ENCODE data around the gene KIF19.

GRCh38 chr17:74334393-74335039, 8.5 kb downstream of the KIF19 start:
- no peak for TF ChIP-seq CTCF (IDR thresholded peaks at IDR 0.05)
- no peak for TF ChIP-seq POLR2A (IDR thresholded peaks at IDR 0.05)

Data from stomach (tissue), 4 donors.